DND-41 (cell line): ENCODE measurements around the gene PARN.

Source experiments
- ATAC-seq: fragments of 200-7000 bp; cut with Tn5 transposase; 3 replicates; pipeline ENCODE4 v1.9.1; 2021; ENCODE audit warnings: low read depth; ENCODE audit not compliant: insufficient read depth
- DNase-seq: peaks from one replicate; pipeline ENCODE4 v3.0.0-alpha.2; 2020
- H2AFZ ChIP-seq: 2 replicates; pipeline ENCODE4 v1.6.0; 2012; ENCODE audit warnings: low read depth, low read length
- H3K27ac ChIP-seq: 2 replicates; pipeline ENCODE4 v1.5.1; 2012; ENCODE audit warnings: low read length, inconsistent platforms
- H3K27me3 ChIP-seq: fragments of 200-600 bp; sonication (generic); 2 replicates; pipeline ENCODE4 v1.6.0; 2012; ENCODE audit warnings: low read length, mild to moderate bottlenecking, inconsistent platforms; ENCODE audit not compliant: insufficient read depth, poor library complexity
- H3K36me3 ChIP-seq: 2 replicates; pipeline ENCODE4 v1.5.1; 2012; ENCODE audit warnings: low read length, inconsistent platforms; ENCODE audit not compliant: insufficient read depth
- H3K4me1 ChIP-seq: 2 replicates; pipeline ENCODE4 v1.5.1; 2012; ENCODE audit warnings: mild to moderate bottlenecking, low read length; ENCODE audit not compliant: insufficient read depth
- H3K4me2 ChIP-seq: 2 replicates; pipeline ENCODE4 v1.6.0; 2012; ENCODE audit warnings: mild to moderate bottlenecking, moderate library complexity, low read length, inconsistent platforms; ENCODE audit not compliant: insufficient read depth
- H3K4me3 ChIP-seq, 2 experiments: fragments of 200-600 bp in 1 of 2; shearing (Covaris generic) in 1 of 2; 2 replicates each; pipeline ENCODE4 v1.5.1; 2012 to 2016; ENCODE audit warnings: inconsistent platforms in 2 of 2, low read length in 2 of 2, mild to moderate bottlenecking in 2 of 2, low read depth in 1 of 2, moderate library complexity in 1 of 2
- H3K79me2 ChIP-seq: 2 replicates; pipeline ENCODE4 v1.6.0; 2012; ENCODE audit warnings: low read length, inconsistent platforms; ENCODE audit not compliant: insufficient read depth
- H3K9ac ChIP-seq: 2 replicates; pipeline ENCODE4 v1.6.0; 2012; ENCODE audit warnings: low read depth, mild to moderate bottlenecking, inconsistent platforms, low read length, moderate library complexity
- H3K9me3 ChIP-seq: 2 replicates; pipeline ENCODE4 v1.5.1; 2012; ENCODE audit warnings: low read length, moderate library complexity, mild to moderate bottlenecking, inconsistent platforms; ENCODE audit not compliant: insufficient read depth, severe bottlenecking
- H4K20me1 ChIP-seq: 2 replicates; pipeline ENCODE4 v1.6.0; 2012; ENCODE audit warnings: low read length; ENCODE audit not compliant: insufficient read depth
- EZH2 ChIP-seq: IDR thresholded peaks from 3 replicates; pipeline ENCODE4 v1.6.1; 2012; ENCODE audit warnings: borderline replicate concordance, low read depth, mild to moderate bottlenecking, moderate library complexity, low read length, inconsistent platforms; ENCODE audit not compliant: severe bottlenecking
- TF ChIP-seq, protein P1 (sequence below): IDR thresholded peaks from 2 replicates; pipeline ENCODE4 v1.5.1; 2012; ENCODE audit warnings: borderline replicate concordance, low read length, moderate library complexity, mild to moderate bottlenecking; ENCODE audit not compliant: poor library complexity, severe bottlenecking; ENCODE audit errors: extremely low read depth

Gene PARN, protein sequence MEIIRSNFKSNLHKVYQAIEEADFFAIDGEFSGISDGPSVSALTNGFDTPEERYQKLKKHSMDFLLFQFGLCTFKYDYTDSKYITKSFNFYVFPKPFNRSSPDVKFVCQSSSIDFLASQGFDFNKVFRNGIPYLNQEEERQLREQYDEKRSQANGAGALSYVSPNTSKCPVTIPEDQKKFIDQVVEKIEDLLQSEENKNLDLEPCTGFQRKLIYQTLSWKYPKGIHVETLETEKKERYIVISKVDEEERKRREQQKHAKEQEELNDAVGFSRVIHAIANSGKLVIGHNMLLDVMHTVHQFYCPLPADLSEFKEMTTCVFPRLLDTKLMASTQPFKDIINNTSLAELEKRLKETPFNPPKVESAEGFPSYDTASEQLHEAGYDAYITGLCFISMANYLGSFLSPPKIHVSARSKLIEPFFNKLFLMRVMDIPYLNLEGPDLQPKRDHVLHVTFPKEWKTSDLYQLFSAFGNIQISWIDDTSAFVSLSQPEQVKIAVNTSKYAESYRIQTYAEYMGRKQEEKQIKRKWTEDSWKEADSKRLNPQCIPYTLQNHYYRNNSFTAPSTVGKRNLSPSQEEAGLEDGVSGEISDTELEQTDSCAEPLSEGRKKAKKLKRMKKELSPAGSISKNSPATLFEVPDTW

DNA sequence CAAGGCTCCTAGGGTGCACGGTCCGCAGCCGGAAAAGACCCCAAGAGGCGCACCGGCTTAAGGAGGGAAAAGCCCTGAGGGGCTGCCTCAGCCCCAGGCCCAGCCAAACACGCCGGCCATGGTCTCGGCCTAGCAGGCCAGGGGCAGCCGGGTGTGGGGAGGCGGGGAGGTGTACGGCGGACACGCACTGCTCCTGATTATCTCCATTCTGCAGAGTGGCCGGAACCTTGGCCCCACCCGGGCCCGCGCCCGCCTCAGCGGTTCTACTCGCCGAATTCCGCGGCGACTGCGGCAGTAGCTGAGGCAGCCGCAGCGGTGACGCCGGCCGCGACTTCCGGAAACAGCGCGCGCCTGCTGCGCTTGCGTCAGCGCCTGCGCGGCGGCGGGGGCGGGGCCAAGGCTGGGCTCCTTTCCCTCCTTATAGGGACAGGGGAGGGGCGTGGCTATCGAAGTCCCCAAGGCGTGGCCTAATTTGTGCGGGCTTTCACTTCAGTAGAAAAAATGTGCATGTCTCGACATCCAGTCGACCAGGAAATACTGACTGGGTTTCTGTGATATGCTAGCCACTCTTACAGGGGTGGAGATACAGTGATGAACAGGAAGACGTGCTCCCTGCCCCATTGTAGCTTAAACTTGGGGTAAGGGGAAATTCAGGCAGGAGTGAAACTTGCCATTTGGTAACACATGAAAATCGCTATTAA is at the start of gene PARN:
TSS of gene PARN (minus strand) at position 342 of the 701 bp plus-strand sequence. CDS start at position 207, 135 bp downstream.
- Histone ChIP-seq H3K79me2 (peaks cover 71% of the 10 kb centered on the region), H3K27ac (peak within 1 kb of the TSS; percentile 96), H3K9me3 (no peaks in the 10 kb centered on the region), H3K9ac (peak within 1 kb of the TSS; percentile 95), H4K20me1 (peaks cover 16% of the 10 kb centered on the region), H3K4me3 (peak within 1 kb of the TSS; percentile 80 to 91), H2AFZ (peak within 1 kb of the TSS; percentile 90), H3K4me1 (peaks cover 64% of the 10 kb centered on the region), H3K36me3 (peaks cover 56% of the 10 kb centered on the region), H3K4me2 (peak within 1 kb of the TSS; percentile 82), H3K27me3 (no peaks in the 10 kb centered on the region)
- TF ChIP-seq EZH2 = no peak
- TF ChIP-seq, protein P1, sequence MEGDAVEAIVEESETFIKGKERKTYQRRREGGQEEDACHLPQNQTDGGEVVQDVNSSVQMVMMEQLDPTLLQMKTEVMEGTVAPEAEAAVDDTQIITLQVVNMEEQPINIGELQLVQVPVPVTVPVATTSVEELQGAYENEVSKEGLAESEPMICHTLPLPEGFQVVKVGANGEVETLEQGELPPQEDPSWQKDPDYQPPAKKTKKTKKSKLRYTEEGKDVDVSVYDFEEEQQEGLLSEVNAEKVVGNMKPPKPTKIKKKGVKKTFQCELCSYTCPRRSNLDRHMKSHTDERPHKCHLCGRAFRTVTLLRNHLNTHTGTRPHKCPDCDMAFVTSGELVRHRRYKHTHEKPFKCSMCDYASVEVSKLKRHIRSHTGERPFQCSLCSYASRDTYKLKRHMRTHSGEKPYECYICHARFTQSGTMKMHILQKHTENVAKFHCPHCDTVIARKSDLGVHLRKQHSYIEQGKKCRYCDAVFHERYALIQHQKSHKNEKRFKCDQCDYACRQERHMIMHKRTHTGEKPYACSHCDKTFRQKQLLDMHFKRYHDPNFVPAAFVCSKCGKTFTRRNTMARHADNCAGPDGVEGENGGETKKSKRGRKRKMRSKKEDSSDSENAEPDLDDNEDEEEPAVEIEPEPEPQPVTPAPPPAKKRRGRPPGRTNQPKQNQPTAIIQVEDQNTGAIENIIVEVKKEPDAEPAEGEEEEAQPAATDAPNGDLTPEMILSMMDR = no peak
- ATAC-seq (peak; percentile 58), DNase-seq (peak; percentile 97)

DNA sequence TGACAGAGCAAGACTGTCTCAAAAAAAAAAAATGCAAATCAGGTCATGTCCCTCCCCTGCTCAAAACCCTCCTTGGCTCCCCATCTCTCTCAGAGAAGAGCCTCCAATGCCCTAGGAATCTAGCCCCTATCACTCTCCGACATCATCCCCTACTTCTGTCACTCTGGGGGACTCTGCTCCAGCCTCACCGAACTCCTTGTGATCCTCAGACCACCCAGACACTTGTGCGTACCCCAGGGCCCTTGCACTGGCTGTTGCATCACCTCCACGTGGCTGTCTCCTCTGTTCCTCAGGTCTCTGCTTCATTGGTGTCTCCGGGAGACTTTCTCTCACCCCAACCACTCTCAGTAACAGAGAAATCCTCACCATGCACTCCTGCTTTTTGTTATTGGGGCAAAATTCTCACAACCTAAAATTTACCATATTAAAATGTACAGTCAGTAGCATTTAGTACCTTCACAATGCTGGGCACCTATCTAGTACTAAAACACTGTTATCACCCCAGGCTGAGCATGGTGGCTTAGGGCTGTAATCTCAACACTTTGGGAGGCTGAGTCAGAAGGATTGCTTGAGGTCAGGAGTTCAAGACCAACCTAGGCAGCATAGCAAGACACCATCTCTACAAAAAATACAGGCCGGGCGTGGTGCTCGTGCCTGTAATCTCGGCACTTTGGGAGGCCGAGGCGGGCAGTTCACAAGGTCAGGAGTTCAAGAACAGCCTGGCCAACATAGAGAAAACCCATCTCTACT is 48.9 kb upstream of the PARN start:
- TF ChIP-seq EZH2 = no peak
- TF ChIP-seq, protein P1 = no peak
- no peaks in the 10 kb centered on the region for H3K79me2 ChIP-seq
- no peak overlapping the region for H3K9ac ChIP-seq
- no peaks in the 10 kb centered on the region for H4K20me1 ChIP-seq
- H3K4me1 ChIP-seq = no peaks in the 10 kb centered on the region
- DNase-seq (no peak), ATAC-seq (no peak)
- no peak overlapping the region for H3K4me2 ChIP-seq
- no peaks in the 10 kb centered on the region for H3K9me3 ChIP-seq
- H3K27ac ChIP-seq = no peak overlapping the region
- H3K36me3 ChIP-seq = no peaks in the 10 kb centered on the region
- H2AFZ ChIP-seq = no peak overlapping the region
- H3K4me3 ChIP-seq = no peak overlapping the region
- H3K27me3 ChIP-seq = no peaks in the 10 kb centered on the region

DNA sequence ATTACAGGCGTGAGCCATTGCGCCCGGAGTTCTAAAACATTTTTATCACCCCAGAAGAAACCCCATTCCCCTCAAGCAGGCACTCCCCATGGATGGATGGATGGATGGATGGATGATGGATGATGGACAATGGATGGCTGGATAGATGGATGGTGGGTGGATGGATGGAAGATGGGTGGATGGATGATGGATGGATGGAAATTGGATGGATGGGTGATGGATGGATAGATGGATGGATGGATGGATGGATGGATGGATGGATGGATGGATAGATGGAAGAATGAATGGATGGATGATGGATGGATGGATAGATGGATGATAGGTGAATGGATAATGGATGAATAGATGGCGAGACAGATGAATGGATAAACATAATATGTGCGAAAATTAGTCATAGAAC is 47.6 kb upstream of the PARN start:
- no peaks in the 10 kb centered on the region for H3K4me1 ChIP-seq
- no peaks in the 10 kb centered on the region for H4K20me1 ChIP-seq
- no peak overlapping the region for H3K4me2 ChIP-seq
- no peak for TF ChIP-seq EZH2
- TF ChIP-seq, protein P1 = no peak
- H3K27ac ChIP-seq = no peak overlapping the region
- H2AFZ ChIP-seq = no peak overlapping the region
- ATAC-seq (no peak), DNase-seq (no peak)
- no peak overlapping the region for H3K4me3 ChIP-seq
- no peak overlapping the region for H3K9ac ChIP-seq
- no peaks in the 10 kb centered on the region for H3K79me2 ChIP-seq
- no peaks in the 10 kb centered on the region for H3K36me3 ChIP-seq
- H3K9me3 ChIP-seq = no peaks in the 10 kb centered on the region
- no peaks in the 10 kb centered on the region for H3K27me3 ChIP-seq
